Activated CD4-positive, CD25-positive, alpha-beta regulatory T cell treated with anti-CD3 and anti-CD28 coated beads, Interleukin-2, amount 50 U/mL, for 72 hours (primary cell): ENCODE data around the gene PRR30.

Source experiments
- DNase-seq: peaks from one replicate; pipeline ENCODE4 v3.0.0; 2021

PRR30 gene

GRCh38 chr2:27095745-27096651 is 43.2 kb downstream of the PRR30 start:
- DNase-seq, result no peak

GRCh38 chr2:27095427-27095744 is 43.8 kb downstream of the PRR30 start:
- no peak for DNase-seq

GRCh38 chr2:27094353-27094984 is 44.7 kb downstream of the PRR30 start:
- no peak for DNase-seq

GRCh38 chr2:27093430-27094352 is 45.5 kb downstream of the PRR30 start:
- no peak for DNase-seq

GRCh38 chr2:27092696-27093429 is 46.3 kb downstream of the PRR30 start:
- no peak for DNase-seq

GRCh38 chr2:27091746-27092695 is 47.2 kb downstream of the PRR30 start:
- DNase-seq, result no peak

- DNase-seq, result no peak
Observed at GRCh38 chr2:27089111-27089954, 49.9 kb downstream of the PRR30 start.

GRCh38 chr2:27088634-27089033 is 50.6 kb downstream of the PRR30 start:
- no peak for DNase-seq

GRCh38 chr2:27087823-27088410 is 51.3 kb downstream of the PRR30 start:
- DNase-seq, result no peak
